Trophoblast cell (in vitro differentiated cells and primary cell): ENCODE measurements around the gene CRYBB2.
"Not testable (repeated sequence)": the region's sequence is repeated elsewhere in the genome, so short reads cannot be mapped to it uniquely, and the experiment has no call there.

ENCODE experiments used
- DNase-seq, 2 donors: peaks; one replicate each; pipeline ENCODE4 v3.0.0-alpha.2; 2016
- H2AFZ ChIP-seq: 2 replicates; pipeline ENCODE4 v1.6.1; 2013; ENCODE audit warnings: low read length, moderate library complexity, mild to moderate bottlenecking; ENCODE audit not compliant: insufficient read depth, poor library complexity
- H2AK5ac ChIP-seq: 2 replicates; pipeline ENCODE4 v1.6.1; 2013; ENCODE audit warnings: mild to moderate bottlenecking, low read length
- H2BK120ac ChIP-seq: 2 replicates; pipeline ENCODE4 v1.6.1; 2013; ENCODE audit warnings: low read length, mild to moderate bottlenecking, moderate library complexity; ENCODE audit not compliant: insufficient read depth, poor library complexity
- H2BK12ac ChIP-seq: 2 replicates; pipeline ENCODE4 v1.6.1; 2013; ENCODE audit warnings: mild to moderate bottlenecking, low read length, moderate library complexity
- H2BK5ac ChIP-seq: 2 replicates; pipeline ENCODE4 v1.6.1; 2013; ENCODE audit warnings: low read length, low read depth, moderate library complexity, mild to moderate bottlenecking; ENCODE audit not compliant: poor library complexity
- H3K14ac ChIP-seq: 2 replicates; pipeline ENCODE4 v1.6.1; 2013; ENCODE audit warnings: mild to moderate bottlenecking, low read length
- H3K18ac ChIP-seq: 2 replicates; pipeline ENCODE4 v1.6.1; 2013; ENCODE audit warnings: mild to moderate bottlenecking, low read length
- H3K23ac ChIP-seq: 2 replicates; pipeline ENCODE4 v1.6.1; 2013; ENCODE audit warnings: low read length
- H3K27ac ChIP-seq: 2 replicates; pipeline ENCODE4 v1.5.1; 2013; ENCODE audit warnings: low read depth, mild to moderate bottlenecking, inconsistent platforms, low read length, moderate library complexity
- H3K27me3 ChIP-seq: 2 replicates; pipeline ENCODE4 v1.6.1; 2013; ENCODE audit warnings: inconsistent platforms, mild to moderate bottlenecking, low read length, moderate library complexity; ENCODE audit not compliant: insufficient read depth
- H3K36me3 ChIP-seq, 2 experiments: 1 replicate in 1 of 2; 2 replicates in 1 of 2; pipeline ENCODE4 v1.6.1; 2013; ENCODE audit warnings: low read length in 2 of 2, mild to moderate bottlenecking in 2 of 2, moderate library complexity in 1 of 2; ENCODE audit not compliant: insufficient read depth in 2 of 2, control insufficient read depth in 1 of 2
- H3K4ac ChIP-seq: 2 replicates; pipeline ENCODE4 v1.6.1; 2013; ENCODE audit warnings: low read depth, mild to moderate bottlenecking, low read length, moderate library complexity
- H3K4me1 ChIP-seq, 2 experiments: 1 replicate in 1 of 2; 2 replicates in 1 of 2; pipeline ENCODE4 v1.6.1; 2013; ENCODE audit warnings: low read length in 2 of 2, mild to moderate bottlenecking in 2 of 2, moderate library complexity in 1 of 2; ENCODE audit not compliant: insufficient read depth in 2 of 2, control insufficient read depth in 1 of 2
- H3K4me2 ChIP-seq: 2 replicates; pipeline ENCODE4 v1.6.1; 2013; ENCODE audit warnings: inconsistent platforms, mild to moderate bottlenecking, low read length, moderate library complexity
- H3K4me3 ChIP-seq: 2 replicates; pipeline ENCODE4 v1.5.1; 2013; ENCODE audit warnings: mild to moderate bottlenecking, low read depth, low read length, inconsistent platforms
- H3K79me1 ChIP-seq: one replicate; pipeline ENCODE4 v1.6.1; 2013; ENCODE audit warnings: low read length
- H3K79me2 ChIP-seq: 2 replicates; pipeline ENCODE4 v1.6.1; 2013; ENCODE audit warnings: low read length, mild to moderate bottlenecking; ENCODE audit not compliant: control insufficient read depth, insufficient read depth, poor library complexity
- H3K9ac ChIP-seq: 2 replicates; pipeline ENCODE4 v1.6.1; 2013; ENCODE audit warnings: mild to moderate bottlenecking, low read length
- H3K9me3 ChIP-seq: 2 replicates; pipeline ENCODE4 v1.6.1; 2013; ENCODE audit warnings: low read depth, mild to moderate bottlenecking, control low read depth, inconsistent platforms, low read length; ENCODE audit not compliant: insufficient read depth
- H4K12ac ChIP-seq: 2 replicates; pipeline ENCODE4 v1.6.1; 2013; ENCODE audit warnings: low read depth, mild to moderate bottlenecking, low read length, moderate library complexity
- H4K8ac ChIP-seq: 2 replicates; pipeline ENCODE4 v1.6.1; 2013; ENCODE audit warnings: low read depth, mild to moderate bottlenecking, low read length, moderate library complexity
- H4K91ac ChIP-seq: one replicate; pipeline ENCODE4 v1.6.1; 2013; ENCODE audit warnings: low read depth, mild to moderate bottlenecking, low read length, moderate library complexity
- WGBS: extraction: QIAGEN DNeasy Blood & Tissue Kit; methylation state at CpG from one replicate; pipeline ENCODE4 v1.1.7; 2013; ENCODE audit warnings: missing lambda C conversion rate; ENCODE audit not compliant: insufficient read length, insufficient coverage; ENCODE audit errors: extremely low coverage; 5-methylcytosine and 5-hydroxymethylcytosine counted together

The CRYBB2 gene

DNA sequence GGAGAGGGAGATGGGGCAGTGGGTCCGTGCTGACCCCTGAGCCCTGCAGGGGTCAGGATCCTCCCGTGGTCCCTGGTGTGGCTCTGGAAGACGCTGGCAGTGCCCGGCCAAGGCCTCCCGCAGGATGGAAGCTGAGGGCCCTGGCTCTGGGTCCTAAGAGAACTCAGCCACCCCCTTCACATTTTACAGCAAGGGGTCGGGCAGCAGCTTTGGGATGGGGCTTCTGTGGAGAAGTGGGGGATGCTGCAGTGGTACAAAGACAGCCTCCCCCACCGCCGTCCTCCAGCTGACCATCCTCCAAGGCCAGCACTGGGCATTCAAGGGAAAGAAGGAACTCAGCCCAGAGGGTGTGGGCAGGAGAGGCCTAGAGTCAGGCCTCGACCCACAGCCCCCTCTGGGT, 41.5 kb upstream of the CRYBB2 start:
- Histone ChIP-seq H3K4me1 (no peaks in the 10 kb centered on the region), H3K4ac (no peak overlapping the region), H4K91ac (no peak overlapping the region), H4K8ac (no peak overlapping the region), H2BK120ac (no peak overlapping the region), H4K12ac (no peak overlapping the region), H3K27me3 (no peaks in the 10 kb centered on the region), H3K79me2 (no peaks in the 10 kb centered on the region), H3K4me3 (no peak overlapping the region), H3K9me3 (peaks cover 2% of the 10 kb centered on the region), H2AK5ac (no peak overlapping the region), H3K79me1 (no peaks in the 10 kb centered on the region), H2AFZ (no peak overlapping the region), H3K9ac (no peak overlapping the region), H3K27ac (no peak overlapping the region), H3K18ac (no peak overlapping the region), H2BK12ac (no peak overlapping the region), H3K4me2 (no peak overlapping the region), H3K36me3 (peaks cover 44 to 46% of the 10 kb centered on the region in 2 experiments), H2BK5ac (no peak overlapping the region), H3K14ac (no peak overlapping the region), H3K23ac (no peak overlapping the region)
- no CpG with 5 or more reads among the region's 9 CpGs for WGBS
- no peak for DNase-seq

DNA sequence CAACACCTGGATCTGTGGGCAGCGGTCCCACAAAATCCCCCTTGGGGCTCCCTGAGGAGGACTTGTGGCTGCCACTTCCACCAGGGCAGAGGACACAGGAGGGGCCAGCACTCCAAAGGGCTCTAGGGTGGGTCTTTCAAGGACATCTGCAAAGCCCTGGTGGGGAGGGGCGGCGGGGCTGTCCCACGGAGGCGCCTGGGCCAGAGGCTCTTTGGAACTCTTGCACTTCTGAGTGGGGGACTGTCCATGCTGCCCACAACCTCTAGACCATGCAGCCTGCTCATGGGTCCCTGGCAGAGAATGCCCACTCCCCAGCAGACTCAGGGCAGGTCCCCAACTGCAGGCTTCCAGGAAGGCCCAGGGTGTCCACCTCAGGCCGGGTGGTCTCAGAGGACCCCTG, 41.1 kb upstream of the CRYBB2 start:
- not testable (repeated sequence) for H3K4me2 ChIP-seq, H2BK12ac ChIP-seq, H2BK120ac ChIP-seq, H4K91ac ChIP-seq, H3K79me2 ChIP-seq, H4K8ac ChIP-seq, H2BK5ac ChIP-seq, H4K12ac ChIP-seq, H2AK5ac ChIP-seq, DNase-seq, H3K4ac ChIP-seq, H3K27me3 ChIP-seq, H3K14ac ChIP-seq, H3K79me1 ChIP-seq, H3K4me1 ChIP-seq, H3K4me3 ChIP-seq, H3K27ac ChIP-seq, H3K23ac ChIP-seq, H3K9me3 ChIP-seq, H2AFZ ChIP-seq, H3K18ac ChIP-seq, H3K9ac ChIP-seq
- H3K36me3 ChIP-seq: peaks cover 44 to 46% of the 10 kb centered on the region in 2 experiments
- WGBS: no CpG with 5 or more reads among the region's 6 CpGs

DNA sequence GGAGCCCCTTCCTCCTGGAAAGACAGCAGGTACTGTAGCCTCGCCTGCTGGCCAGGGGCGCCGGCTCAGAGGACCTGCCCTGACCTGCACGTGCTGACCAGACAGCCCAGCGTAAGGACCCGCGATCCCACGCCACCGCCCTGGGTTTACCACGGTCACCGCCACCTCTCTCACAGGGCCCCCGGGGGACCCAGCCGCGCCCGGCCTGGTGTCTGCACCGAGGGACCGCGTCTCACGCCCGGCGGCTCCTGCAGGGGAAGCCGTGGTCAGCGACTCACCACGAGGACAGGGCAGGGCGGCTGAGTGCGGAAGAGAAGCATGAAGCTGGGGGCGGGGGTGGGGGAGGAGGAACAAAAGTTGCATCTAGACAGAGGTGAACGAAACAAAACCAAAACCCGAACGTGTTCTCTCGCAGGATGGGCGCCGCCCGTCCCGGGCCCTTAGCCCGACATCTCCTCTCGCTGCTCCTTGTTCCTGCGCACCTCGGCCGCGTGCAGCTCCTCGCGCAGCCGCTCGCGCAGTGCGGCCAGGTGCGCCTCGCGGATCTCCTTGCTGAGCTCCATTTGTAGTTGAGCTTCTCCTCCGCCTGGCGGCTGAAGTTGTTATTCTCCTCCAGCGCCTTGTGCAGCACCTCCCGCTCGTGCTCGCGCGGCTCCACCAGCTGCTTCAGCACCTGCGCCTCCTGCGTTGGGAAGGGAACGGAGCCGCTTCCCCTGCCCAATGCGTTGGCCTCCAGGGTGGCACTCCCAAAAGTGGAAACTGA, 40.4 kb upstream of the CRYBB2 start:
- not testable (repeated sequence) for H3K27me3 ChIP-seq, H3K18ac ChIP-seq, H3K23ac ChIP-seq, H2AFZ ChIP-seq, H4K12ac ChIP-seq, H3K27ac ChIP-seq, H2BK5ac ChIP-seq, H2AK5ac ChIP-seq, H3K79me1 ChIP-seq, H2BK120ac ChIP-seq, H3K9ac ChIP-seq, H3K9me3 ChIP-seq, H3K4ac ChIP-seq, H3K14ac ChIP-seq, H2BK12ac ChIP-seq, H4K91ac ChIP-seq, H4K8ac ChIP-seq, H3K4me1 ChIP-seq, H3K79me2 ChIP-seq, H3K4me3 ChIP-seq, H3K4me2 ChIP-seq
- peak; percentile 69 to 81 for DNase-seq
- WGBS: no CpG with 5 or more reads among the region's 63 CpGs
- peaks cover 46 to 47% of the 10 kb centered on the region in 2 experiments for H3K36me3 ChIP-seq

DNA sequence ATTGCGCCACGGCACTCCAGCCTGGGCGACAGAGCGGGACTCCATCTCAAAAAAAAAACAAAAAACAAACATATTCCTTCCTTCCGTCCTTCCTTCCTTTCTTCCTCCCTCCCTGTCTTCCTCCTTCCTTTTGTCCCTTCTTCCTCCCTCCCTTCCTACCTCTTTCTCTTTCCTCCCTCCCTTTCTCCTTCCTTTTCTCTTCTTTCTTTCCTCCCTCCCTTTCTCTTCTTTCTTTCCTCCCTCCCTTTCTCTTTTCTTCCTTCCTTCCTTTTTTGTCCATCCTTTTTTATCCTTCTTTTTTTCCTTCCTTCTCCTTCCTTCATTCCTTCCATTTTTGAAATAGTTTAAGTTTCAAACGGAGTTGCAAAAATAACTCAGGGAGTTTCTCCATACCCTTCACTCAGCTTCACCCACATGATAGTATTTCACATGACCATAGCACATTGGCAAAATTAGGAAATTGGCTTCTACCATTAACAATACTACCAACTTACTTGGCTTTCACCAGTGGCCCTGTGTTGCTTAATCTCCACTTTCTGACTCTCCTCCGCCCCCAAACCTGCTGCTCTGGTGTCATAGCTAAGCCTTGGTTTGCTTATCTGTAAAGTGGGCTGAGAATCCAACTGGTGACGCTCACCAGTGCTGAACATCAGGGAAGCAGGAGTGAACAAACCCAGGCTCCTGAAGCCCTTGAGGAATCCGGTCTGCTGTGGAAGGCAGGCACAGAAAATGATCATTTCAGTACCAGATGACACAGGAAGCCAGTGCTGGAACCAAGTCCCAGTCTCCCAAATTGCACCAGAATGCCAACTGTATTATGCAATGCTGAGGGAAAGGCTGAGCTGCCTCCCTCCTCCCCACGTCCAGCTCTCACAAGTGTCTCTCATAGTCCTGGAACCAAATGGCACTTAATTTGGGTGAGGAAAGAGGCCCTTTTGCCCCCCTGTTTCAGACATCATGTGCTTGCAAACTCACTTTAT, 37.0 kb upstream of the CRYBB2 start:
- DNase-seq: peak in 1 of 2 donors; percentile 6
- Histone ChIP-seq H3K9me3 (peaks cover 2% of the 10 kb centered on the region), H3K79me2 (no peaks in the 10 kb centered on the region), H3K4me1 (no peaks in the 10 kb centered on the region), H3K4me3 (no peak overlapping the region), H3K36me3 (peaks cover 45 to 48% of the 10 kb centered on the region in 2 experiments), H3K14ac (no peak overlapping the region), H2AK5ac (no peak overlapping the region), H3K27me3 (no peaks in the 10 kb centered on the region), H3K4me2 (no peak overlapping the region), H4K8ac (no peak overlapping the region), H2BK12ac (no peak overlapping the region), H4K91ac (no peak overlapping the region), H2AFZ (no peak overlapping the region), H3K27ac (no peak overlapping the region), H3K18ac (no peak overlapping the region), H3K9ac (no peak overlapping the region), H3K23ac (no peak overlapping the region), H3K79me1 (no peaks in the 10 kb centered on the region), H4K12ac (no peak overlapping the region), H2BK120ac (no peak overlapping the region), H3K4ac (no peak overlapping the region), H2BK5ac (no peak overlapping the region)
- WGBS: 100% methylated on average over 1 of the region's 10 CpGs
